Left cardiac atrium (tissue), 4 donors: ENCODE results near the gene PMF1. TPM values are rescaled to one million over a fixed set of nuclear protein-coding genes. Genes with fewer than 3 reads are reported as not detected.

Experiments used
- ATAC-seq, 2 donors: fragments of 200-7000 bp; cut with Tn5 transposase; one replicate each; pipeline ENCODE4 v1.9.1; 2020; ENCODE audit warnings: mild to moderate bottlenecking in 2 of 2, moderate library complexity in 2 of 2
- DNase-seq: peaks from one replicate; pipeline ENCODE4 v3.0.0-alpha.2; 2020
- intact Hi-C, 2 donors: fragments of 100-400 bp; cut with DNase I; formaldehyde crosslinking; loops; one replicate each; pipeline versions ENCODE4 v1.14.1 to v1.15.1; 2022 to 2023
- total RNA-seq, 2 donors: library from RNA; stranded (reverse); fragmentation: NEBNext Ultra II Directional; extraction: Animal tissue kit (Norgen Biotek cat#: 25700); gene quantifications; one replicate each; pipeline ENCODE4 v1.2.1, GENCODE V29; 2021
- donor health status: DM: no; HTN: yes; CAD: no.
- donor health status: DM: no; HTN: yes; CAD: no; lungs with severe emphysema.
- donor health status: DM: yes; HTN: yes; CAD: no.
- donor health status: Dilated cardiomyopathy.

PMF1 gene
- total RNA-seq, 2 donors from 2014 or later, result 47.4 to 62.8 TPM

- intact Hi-C loops, result no loop called here
- ATAC-seq, result no peak
Observed at GRCh38 chr1:156249593-156249992, 36.8 kb downstream of the PMF1 start.

DNA sequence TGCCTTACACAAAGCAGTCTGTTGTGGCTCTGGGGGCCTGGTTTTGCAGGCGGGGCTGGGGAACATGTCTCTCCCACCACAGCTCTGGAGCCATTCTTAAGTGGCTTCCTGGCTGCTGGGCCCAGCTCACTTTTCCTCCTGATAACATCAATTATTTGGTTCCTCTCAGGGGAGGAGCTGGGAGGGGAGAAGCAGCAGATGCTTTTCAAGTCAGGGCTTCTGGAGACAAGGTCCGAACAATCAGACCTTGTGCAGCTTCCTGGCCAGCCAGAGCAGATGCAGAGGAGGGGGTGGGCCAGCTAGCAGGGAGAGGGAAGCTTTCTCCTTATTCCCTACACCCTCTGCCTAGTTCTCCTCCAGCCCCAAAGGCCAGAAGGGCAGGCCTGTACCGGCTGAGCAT, 38.7 kb downstream of the PMF1 start:
- intact Hi-C loops, result loop anchor here (10.0 kb wide), 2 partner anchors 63 to 73 kb away; no protein-coding TSS in a partner anchor
- peak in 1 of 2 donors; percentile 41 for ATAC-seq
- DNase-seq, result no peak

More at GRCh38 chr1:156249593-156249992, 36.8 kb downstream of the PMF1 start:
- no peak for DNase-seq

- intact Hi-C loops, result loop anchor here (10.0 kb wide), 2 partner anchors 61 to 71 kb away; no protein-coding TSS in a partner anchor
- DNase-seq (no peak), ATAC-seq (no peak)
Observed at GRCh38 chr1:156253634-156254033, 40.8 kb downstream of the PMF1 start.

DNA sequence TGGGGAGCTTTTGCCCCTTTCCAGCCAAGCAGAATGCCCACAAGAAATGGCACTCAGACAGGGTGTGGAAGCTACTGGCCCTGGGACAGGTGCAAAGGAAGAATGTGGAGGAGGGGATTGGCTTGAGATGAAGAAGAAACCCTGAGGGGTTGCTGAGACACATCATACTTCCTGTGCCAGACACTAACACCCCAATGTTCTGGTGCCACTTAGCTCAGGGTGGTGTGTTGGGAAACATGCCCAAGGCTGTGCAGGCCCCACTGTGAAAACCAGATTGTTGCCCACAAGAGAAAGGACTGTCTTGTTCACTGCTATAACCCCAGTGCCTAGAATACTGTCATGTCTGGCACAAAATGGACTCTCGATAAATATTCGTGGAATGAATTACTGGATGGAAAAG, 44.9 kb downstream of the PMF1 start:
- intact Hi-C loops, result loop anchor here (10.0 kb wide), 2 partner anchors 57 to 67 kb away; no protein-coding TSS in a partner anchor
- DNase-seq (no peak), ATAC-seq (no peak)

DNA sequence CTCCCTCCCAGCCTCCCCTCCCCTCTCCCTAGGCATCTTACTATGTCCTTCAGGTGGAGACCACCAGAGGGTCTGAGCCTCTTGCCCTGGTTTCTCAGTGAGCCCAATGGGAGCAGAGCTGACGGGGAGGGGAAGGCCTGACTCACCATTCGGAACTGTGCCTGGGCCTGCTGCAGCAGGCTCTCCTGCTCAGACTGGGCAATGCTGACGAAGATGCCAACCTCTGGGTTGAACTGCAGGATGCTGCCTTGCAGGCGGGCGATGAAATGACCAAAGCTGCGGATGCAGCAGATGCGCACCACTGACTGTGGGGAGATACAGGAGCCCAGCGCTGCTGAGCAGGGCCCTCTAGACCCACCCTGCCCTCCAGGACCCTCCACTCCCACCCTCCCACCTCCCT, 46.1 kb downstream of the PMF1 start:
- DNase-seq (no peak), ATAC-seq (no peak)
- intact Hi-C loops, result loop anchor here (10.0 kb wide), 2 partner anchors 56 to 66 kb away; no protein-coding TSS in a partner anchor

DNA sequence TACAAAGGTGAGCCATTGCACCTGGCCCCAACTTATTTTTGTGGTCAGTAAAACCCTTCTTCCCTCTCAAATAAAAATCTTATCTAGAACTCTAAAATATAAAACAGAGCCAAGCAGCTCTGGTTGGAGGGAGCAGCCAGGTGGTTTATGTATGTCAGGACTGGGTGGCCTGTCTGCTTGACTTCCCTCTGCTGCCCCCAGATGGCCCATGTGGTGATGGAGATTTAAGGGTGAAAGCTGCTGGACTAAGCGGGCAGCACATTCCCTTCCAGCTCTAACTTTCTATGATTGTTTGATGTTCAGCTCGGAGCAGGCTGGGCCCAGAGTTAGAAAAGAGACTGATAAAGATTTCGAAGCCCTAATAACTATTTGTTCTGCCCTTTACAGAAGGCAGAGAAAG, 47.0 kb downstream of the PMF1 start:
- intact Hi-C loops, result loop anchor here (10.0 kb wide), 2 partner anchors 55 to 65 kb away; no protein-coding TSS in a partner anchor
- no peak for DNase-seq
- no peak for ATAC-seq

GRCh38 chr1:156260896-156261295, 48.1 kb downstream of the PMF1 start:
- intact Hi-C loops, result no loop called here
- DNase-seq, result no peak
- no peak for ATAC-seq

- intact Hi-C loops, result no loop called here
- DNase-seq (no peak), ATAC-seq (peak in 1 of 2 donors; percentile 56)
Observed at GRCh38 chr1:156262461-156263287, 49.9 kb downstream of the PMF1 start.

- DNase-seq, result no peak
- no peak for ATAC-seq
- intact Hi-C loops, result no loop called here
Observed at GRCh38 chr1:156263288-156263655, 50.5 kb downstream of the PMF1 start.

- intact Hi-C loops, result no loop called here
- DNase-seq (no peak), ATAC-seq (peak in 1 of 2 donors; percentile 33)
Observed at GRCh38 chr1:156266051-156266450, 53.2 kb downstream of the PMF1 start.

- no peak for DNase-seq
- no peak for ATAC-seq
- intact Hi-C loops, result no loop called here
Observed at GRCh38 chr1:156268336-156268735, 55.5 kb downstream of the PMF1 start.

GRCh38 chr1:156270314-156270713, 57.5 kb downstream of the PMF1 start:
- ATAC-seq (no peak), DNase-seq (no peak)
- intact Hi-C loops, result no loop called here

DNA sequence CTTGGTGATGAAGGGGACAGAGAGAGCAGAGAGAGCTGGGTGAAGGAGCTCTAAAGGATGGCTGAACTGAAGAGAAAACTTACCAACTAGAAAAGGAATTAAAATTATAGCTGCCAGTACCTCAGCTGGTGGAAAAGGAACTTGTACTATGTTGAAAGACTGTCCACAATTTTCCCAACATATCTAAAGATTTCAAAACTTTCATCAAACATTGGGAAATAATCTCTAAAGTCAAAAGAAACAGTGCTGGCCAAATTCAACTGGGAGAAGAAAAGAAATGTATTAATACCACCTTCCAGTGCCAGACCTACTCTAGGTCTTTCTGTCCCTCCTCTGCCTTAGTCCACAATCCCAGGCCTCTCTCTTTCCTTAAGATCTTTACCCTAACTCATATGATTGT, 63.7 kb downstream of the PMF1 start:
- intact Hi-C loops, result no loop called here
- no peak for DNase-seq
- ATAC-seq, result no peak

- DNase-seq (no peak), ATAC-seq (no peak)
- intact Hi-C loops, result no loop called here
Observed at GRCh38 chr1:156276966-156277381, 64.2 kb downstream of the PMF1 start.

GRCh38 chr1:156279837-156280236, 67.0 kb downstream of the PMF1 start:
- intact Hi-C loops, result no loop called here
- DNase-seq (no peak), ATAC-seq (no peak)

DNA sequence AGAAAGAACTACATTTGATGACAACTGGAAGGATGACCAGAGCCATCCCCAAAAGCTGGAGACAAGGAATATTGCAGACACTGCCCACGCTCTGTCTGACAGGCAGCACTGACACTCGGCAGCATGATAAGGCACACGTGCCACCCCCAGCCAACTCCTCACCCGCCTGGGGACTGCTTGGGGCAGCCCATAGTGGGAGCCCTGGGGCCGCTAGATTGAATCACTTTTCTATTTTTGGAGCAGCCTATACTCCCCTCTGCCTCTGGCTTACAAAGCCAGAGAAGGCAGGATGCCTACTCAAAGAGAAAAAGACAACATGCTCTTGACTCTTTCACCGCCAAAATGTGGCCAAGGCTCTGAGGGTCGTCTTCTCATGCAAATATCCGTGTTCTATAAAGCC, 68.5 kb downstream of the PMF1 start:
- DNase-seq (peak; percentile 74), ATAC-seq (peak; percentile 72 to 84)
- intact Hi-C loops, result no loop called here

DNA sequence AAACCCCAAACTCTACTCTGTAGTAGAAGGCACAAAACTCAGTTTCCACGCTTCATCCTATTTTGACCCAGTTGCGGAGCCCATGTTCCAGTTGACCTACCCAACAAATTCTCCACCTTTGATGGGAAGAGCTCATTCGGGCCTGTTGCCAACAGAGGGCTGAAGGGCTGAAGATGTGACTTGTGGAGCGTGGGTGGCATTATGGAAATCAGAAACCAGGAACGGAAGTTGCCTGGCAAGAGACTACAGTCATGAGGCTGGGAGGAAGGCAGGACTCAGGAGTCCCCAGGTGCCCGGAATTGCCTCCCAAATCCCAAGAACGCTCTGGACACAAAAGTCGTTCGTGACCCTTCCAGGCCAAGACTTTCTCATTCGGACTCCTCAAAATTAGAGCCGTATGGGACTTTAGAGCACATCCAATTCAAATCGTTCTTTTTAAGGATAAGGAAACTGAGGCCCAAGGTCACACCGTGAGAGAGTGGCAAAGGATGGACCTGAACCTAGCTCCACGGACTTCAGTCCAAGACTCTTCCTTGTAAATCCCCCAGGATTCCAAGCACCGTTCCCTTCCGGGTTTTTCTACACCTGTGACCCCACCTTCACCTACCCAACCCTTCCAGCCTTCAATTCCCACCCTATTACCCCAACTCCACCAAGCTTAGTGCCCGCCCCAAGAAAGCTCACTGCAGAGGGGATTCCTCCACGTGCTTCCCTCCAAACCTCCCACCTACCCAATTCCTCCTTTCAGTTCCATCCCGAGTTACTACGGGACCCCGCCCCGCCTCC, 69.1 kb downstream of the PMF1 start:
- peak; percentile 0 to 13 for ATAC-seq
- intact Hi-C loops, result no loop called here
- DNase-seq, result peak; percentile 42

DNA sequence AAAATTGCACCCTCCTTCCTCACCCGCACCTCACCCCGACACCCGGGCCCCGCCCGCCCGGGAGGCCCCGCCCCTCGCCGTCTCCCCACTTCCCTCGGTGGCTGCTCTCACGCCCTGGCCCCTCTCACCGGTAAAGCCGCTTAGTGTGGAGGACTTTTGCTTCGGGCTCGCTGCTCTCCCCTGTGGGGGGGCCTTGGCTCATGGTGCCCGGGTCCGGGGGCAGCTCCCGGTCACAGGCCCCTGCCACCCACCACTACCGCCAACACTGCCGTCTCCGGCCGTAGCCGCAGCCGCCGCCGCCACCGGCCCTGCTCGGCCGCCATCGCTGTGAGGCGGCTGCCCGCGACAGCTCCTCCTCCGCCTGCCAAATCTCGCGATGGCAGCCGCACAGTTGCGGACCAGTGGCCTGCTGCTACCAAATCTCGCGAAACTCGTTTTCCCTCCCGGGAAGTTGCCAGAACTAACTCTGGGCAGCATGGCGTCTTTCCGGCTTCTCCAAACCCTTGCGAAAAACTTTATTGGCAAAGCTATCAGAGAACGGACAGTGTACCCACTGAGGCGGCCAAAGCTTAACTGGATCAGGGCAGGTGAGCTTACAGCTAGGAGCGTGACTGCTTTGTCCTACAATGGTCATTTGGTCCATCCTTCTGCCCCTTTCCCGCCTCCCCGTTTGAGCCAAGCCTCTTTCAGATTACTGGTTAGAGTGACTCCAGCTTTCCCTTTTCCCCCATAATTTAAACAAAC, 69.8 kb downstream of the PMF1 start, which contains the start of gene SMG5:
Gene SMG5, minus strand, starts transcription at position 347 of the 744 bp plus-strand sequence. Its CDS starts 145 bp downstream, at position 202.
- intact Hi-C loops, result no loop called here
- peak; percentile 93 to 95 for ATAC-seq
- peak; percentile 97 for DNase-seq

GRCh38 chr1:156283521-156283920, 70.7 kb downstream of the PMF1 start:
- intact Hi-C loops, result no loop called here
- DNase-seq (no peak), ATAC-seq (no peak)
